K562 (cell line): ENCODE measurements around the gene ADGRE1. TPM values are rescaled to one million over a fixed set of nuclear protein-coding genes. Genes with fewer than 3 reads are reported as not detected.

Experiments used
- ARHGAP35 ChIP-seq: fragments of 450-650 bp; IDR thresholded peaks from 2 replicates; pipeline ENCODE4 v1.6.1; 2018; ENCODE audit not compliant: partially characterized antibody
- ATF1 ChIP-seq, 2 experiments: fragments of 450-650 bp in 1 of 2; IDR thresholded peaks; 2 replicates each; pipeline ENCODE4 v1.6.1; 2016; ENCODE audit warnings: missing compliant biosample characterization in 1 of 2, missing genetic modification characterization in 1 of 2
- BCOR ChIP-seq: fragments of 450-650 bp; IDR thresholded peaks from 2 replicates; pipeline ENCODE4 v1.6.1; 2016
- CREBBP ChIP-seq: IDR thresholded peaks from one replicate; pipeline ENCODE4 v1.6.1; 2012; ENCODE audit warnings: low read depth, mild to moderate bottlenecking, control low read depth, inconsistent platforms, low read length
- DACH1 ChIP-seq: fragments of 450-650 bp; IDR thresholded peaks from 2 replicates; pipeline ENCODE4 v1.6.1; 2018; ENCODE audit not compliant: partially characterized antibody
- EHMT2 ChIP-seq: fragments of 450-650 bp; IDR thresholded peaks from 2 replicates; pipeline ENCODE4 v1.6.1; 2018; ENCODE audit warnings: antibody characterized with exemption
- HDAC1 ChIP-seq, 2 experiments: fragments of 450-650 bp; IDR thresholded peaks; 2 replicates each; pipeline ENCODE4 v1.6.1; 2016 to 2017; ENCODE audit warnings: inconsistent platforms in 1 of 2, mild to moderate bottlenecking in 1 of 2, moderate library complexity in 1 of 2
- LARP7 ChIP-seq: fragments of 450-650 bp; IDR thresholded peaks from 2 replicates; pipeline ENCODE4 v1.6.1; 2016
- MTA1 ChIP-seq: fragments of 450-650 bp; IDR thresholded peaks from 2 replicates; pipeline ENCODE4 v1.6.1; 2017; ENCODE audit warnings: borderline replicate concordance
- NCOA4 ChIP-seq: fragments of 450-650 bp; IDR thresholded peaks from 2 replicates; pipeline ENCODE4 v1.6.1; 2018; ENCODE audit warnings: mild to moderate bottlenecking; ENCODE audit not compliant: partially characterized antibody
- TSC22D4 ChIP-seq: fragments of 450-650 bp; IDR thresholded peaks from 2 replicates; pipeline ENCODE4 v1.6.1; 2016; ENCODE audit warnings: missing genetic modification characterization, missing biosample characterization, control low read depth
- ZBTB2 ChIP-seq: fragments of 450-650 bp; IDR thresholded peaks from 2 replicates; pipeline ENCODE4 v1.6.1; 2016; ENCODE audit warnings: antibody characterized with exemption
- ZNF133 ChIP-seq: fragments of 250-450 bp; sonication (Bioruptor Pico); IDR thresholded peaks from 2 replicates; pipeline ENCODE4 v1.4.0; 2020; ENCODE audit warnings: mild to moderate bottlenecking
- polyA plus RNA-seq, 8 experiments: library from polyadenylated mRNA; depleted of rRNA in 4 of 8; stranded (reverse) in 5 of 8; unstranded in 3 of 8; fragments of >200 nt; fragmentation: Nextera tagmentation in 2 of 8; fragmentation: Illumina TruSeq in 1 of 8; extraction: Ambion mirVana in 2 of 8; extraction: Trizol in 1 of 8; gene quantifications; 2 replicates each; pipeline versions ENCODE4 v1.2.1 to v1.2.3, GENCODE V29; 2011 to 2014; ENCODE audit warnings: inconsistent platforms in 1 of 8, missing spikeins in 1 of 8
- total RNA-seq, 7 experiments: library from RNA; depleted of rRNA in 6 of 7; stranded (reverse); fragments of >200 nt in 6 of 7; fragmentation: Illumina TruSeq in 2 of 7; extraction: Trizol in 2 of 7; gene quantifications; 2 replicates each; pipeline versions ENCODE4 v1.2.1 to v1.2.3, GENCODE V29; 2011 to 2021; ENCODE audit warnings: low replicate concordance in 1 of 7
- TF ChIP-seq, protein P1 (sequence below), 2 experiments: IDR thresholded peaks in 1 of 2; conservative IDR thresholded peaks in 1 of 2; 2 replicates each; pipeline ENCODE4 v1.6.1; 2016; ENCODE audit warnings: low read depth in 2 of 2, mild to moderate bottlenecking in 1 of 2, missing compliant biosample characterization in 1 of 2, missing genetic modification characterization in 1 of 2, moderate library complexity in 1 of 2
- TF ChIP-seq, protein P2 (sequence below): fragments of 450-650 bp; IDR thresholded peaks from 2 replicates; pipeline ENCODE4 v1.6.1; 2018; ENCODE audit warnings: mild to moderate bottlenecking, low read depth; ENCODE audit not compliant: partially characterized antibody
- TF ChIP-seq, protein P3 (sequence below): sonication (generic); formaldehyde crosslinking; IDR thresholded peaks from 2 replicates; pipeline ENCODE4 v1.8.0; 2022; ENCODE audit warnings: missing genetic modification reagents, mild to moderate bottlenecking, borderline replicate concordance
- TF ChIP-seq, protein P4 (sequence below): fragments of 450-650 bp; IDR thresholded peaks from 2 replicates; pipeline ENCODE4 v1.6.1; 2017; ENCODE audit warnings: antibody characterized with exemption

Gene ADGRE1
- total and polyA plus RNA-seq, 9 of the 15 experiments (the other 6 are each of a cell fraction or from before 2014, with no cell fraction given) = 0.09 to 0.49 (median 0.25) TPM; not detected in 1

- 0 out of 2 replicates have a peak, but pooled peaks have one; percentile 88 for TF ChIP-seq TSC22D4 (tag)
- TF ChIP-seq ZNF133 (CRISPR knock-in tag) = no peak
- peak; percentile 75; the same call in 1 of the 2 replicates for TF ChIP-seq LARP7
- TF ChIP-seq, protein P1, sequence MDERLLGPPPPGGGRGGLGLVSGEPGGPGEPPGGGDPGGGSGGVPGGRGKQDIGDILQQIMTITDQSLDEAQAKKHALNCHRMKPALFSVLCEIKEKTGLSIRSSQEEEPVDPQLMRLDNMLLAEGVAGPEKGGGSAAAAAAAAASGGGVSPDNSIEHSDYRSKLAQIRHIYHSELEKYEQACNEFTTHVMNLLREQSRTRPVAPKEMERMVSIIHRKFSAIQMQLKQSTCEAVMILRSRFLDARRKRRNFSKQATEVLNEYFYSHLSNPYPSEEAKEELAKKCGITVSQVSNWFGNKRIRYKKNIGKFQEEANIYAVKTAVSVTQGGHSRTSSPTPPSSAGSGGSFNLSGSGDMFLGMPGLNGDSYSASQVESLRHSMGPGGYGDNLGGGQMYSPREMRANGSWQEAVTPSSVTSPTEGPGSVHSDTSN (CRISPR knock-in tag; IDR thresholded peaks at IDR 0.05; ENCODE audit: low read depth) = no peak
- TF ChIP-seq, protein P1 (tag; conservative IDR thresholded peaks at IDR 0.05; ENCODE audit: low read depth) = no peak
- TF ChIP-seq, protein P2, sequence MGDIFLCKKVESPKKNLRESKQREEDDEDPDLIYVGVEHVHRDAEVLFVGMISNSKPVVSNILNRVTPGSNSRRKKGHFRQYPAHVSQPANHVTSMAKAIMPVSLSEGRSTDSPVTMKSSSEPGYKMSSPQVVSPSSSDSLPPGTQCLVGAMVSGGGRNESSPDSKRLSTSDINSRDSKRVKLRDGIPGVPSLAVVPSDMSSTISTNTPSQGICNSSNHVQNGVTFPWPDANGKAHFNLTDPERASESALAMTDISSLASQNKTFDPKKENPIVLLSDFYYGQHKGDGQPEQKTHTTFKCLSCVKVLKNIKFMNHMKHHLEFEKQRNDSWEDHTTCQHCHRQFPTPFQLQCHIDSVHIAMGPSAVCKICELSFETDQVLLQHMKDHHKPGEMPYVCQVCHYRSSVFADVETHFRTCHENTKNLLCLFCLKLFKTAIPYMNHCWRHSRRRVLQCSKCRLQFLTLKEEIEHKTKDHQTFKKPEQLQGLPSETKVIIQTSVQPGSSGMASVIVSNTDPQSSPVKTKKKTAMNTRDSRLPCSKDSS = peak; percentile 28
- peak; percentile 53 for TF ChIP-seq NCOA4
- peak; percentile 56 for TF ChIP-seq EHMT2
- TF ChIP-seq HDAC1 (IDR thresholded peaks at IDR 0.05) = peak in 1 of 2 experiments; percentile 57; a peak in 2 of 4 replicates
- TF ChIP-seq, protein P3, sequence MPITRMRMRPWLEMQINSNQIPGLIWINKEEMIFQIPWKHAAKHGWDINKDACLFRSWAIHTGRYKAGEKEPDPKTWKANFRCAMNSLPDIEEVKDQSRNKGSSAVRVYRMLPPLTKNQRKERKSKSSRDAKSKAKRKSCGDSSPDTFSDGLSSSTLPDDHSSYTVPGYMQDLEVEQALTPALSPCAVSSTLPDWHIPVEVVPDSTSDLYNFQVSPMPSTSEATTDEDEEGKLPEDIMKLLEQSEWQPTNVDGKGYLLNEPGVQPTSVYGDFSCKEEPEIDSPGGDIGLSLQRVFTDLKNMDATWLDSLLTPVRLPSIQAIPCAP = no peak
- peak; percentile 45 for TF ChIP-seq ARHGAP35
- peak; percentile 29 for TF ChIP-seq DACH1
- no peak for TF ChIP-seq CREBBP
- 0 out of 2 replicates have a peak, but pooled peaks have one; percentile 67 for TF ChIP-seq ZBTB2
- TF ChIP-seq, protein P4, sequence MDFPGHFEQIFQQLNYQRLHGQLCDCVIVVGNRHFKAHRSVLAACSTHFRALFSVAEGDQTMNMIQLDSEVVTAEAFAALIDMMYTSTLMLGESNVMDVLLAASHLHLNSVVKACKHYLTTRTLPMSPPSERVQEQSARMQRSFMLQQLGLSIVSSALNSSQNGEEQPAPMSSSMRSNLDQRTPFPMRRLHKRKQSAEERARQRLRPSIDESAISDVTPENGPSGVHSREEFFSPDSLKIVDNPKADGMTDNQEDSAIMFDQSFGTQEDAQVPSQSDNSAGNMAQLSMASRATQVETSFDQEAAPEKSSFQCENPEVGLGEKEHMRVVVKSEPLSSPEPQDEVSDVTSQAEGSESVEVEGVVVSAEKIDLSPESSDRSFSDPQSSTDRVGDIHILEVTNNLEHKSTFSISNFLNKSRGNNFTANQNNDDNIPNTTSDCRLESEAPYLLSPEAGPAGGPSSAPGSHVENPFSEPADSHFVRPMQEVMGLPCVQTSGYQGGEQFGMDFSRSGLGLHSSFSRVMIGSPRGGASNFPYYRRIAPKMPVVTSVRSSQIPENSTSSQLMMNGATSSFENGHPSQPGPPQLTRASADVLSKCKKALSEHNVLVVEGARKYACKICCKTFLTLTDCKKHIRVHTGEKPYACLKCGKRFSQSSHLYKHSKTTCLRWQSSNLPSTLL = 0 out of 2 replicates have a peak, but pooled peaks have one; percentile 12
- peak; percentile 54; the same call in 1 of the 2 replicates for TF ChIP-seq BCOR
- TF ChIP-seq MTA1 = peak; percentile 46; the same call in 1 of the 2 replicates
- no peak for TF ChIP-seq ATF1 (CRISPR knock-in tag; IDR thresholded peaks at IDR 0.05)
- TF ChIP-seq ATF1 (tag; IDR thresholded peaks at IDR 0.05) = peak; percentile 40; the same call in 1 of the 2 replicates
These were observed 1.6 kb downstream of the ADGRE1 start (continued) for GRCh38 chr19:6888967-6889366.
